HL-60 (cell line): ENCODE measurements around the gene FOXL2NB.

Experiments
- DNase-seq, 2 experiments: peaks; one replicate each; pipeline ENCODE4 v3.0.0-alpha.2; 2010 to 2020; ENCODE audit warnings: low read depth in 1 of 2, low spot score in 1 of 2
- H3K27ac ChIP-seq: fragments of 250-450 bp; sonication (Bioruptor Pico); replicated peaks from 2 replicates; pipeline ENCODE4 v1.5.1; 2020; ENCODE audit warnings: mild to moderate bottlenecking, moderate library complexity
- H3K27me3 ChIP-seq: fragments of 250-450 bp; sonication (Bioruptor Pico); 2 replicates; pipeline ENCODE4 v1.5.1; 2021; ENCODE audit warnings: mild to moderate bottlenecking, moderate library complexity; ENCODE audit not compliant: insufficient read depth, poor library complexity, severe bottlenecking
- H3K4me3 ChIP-seq: replicated peaks from 2 replicates; pipeline ENCODE4 v1.5.1; 2011; ENCODE audit warnings: mild to moderate bottlenecking, control low read depth, low read length; ENCODE audit not compliant: insufficient read depth
- GABPA ChIP-seq: IDR thresholded peaks from 2 replicates; pipeline ENCODE4 v1.6.1; 2012; ENCODE audit warnings: low read depth
- POLR2AphosphoS5 ChIP-seq: IDR thresholded peaks from 2 replicates; pipeline ENCODE4 v1.6.1; 2012; ENCODE audit warnings: low read depth
- SPI1 ChIP-seq: IDR thresholded peaks from 2 replicates; pipeline ENCODE4 v1.6.1; 2012; ENCODE audit warnings: low read depth, mild to moderate bottlenecking, borderline replicate concordance
- TF ChIP-seq, protein P1 (sequence below): IDR thresholded peaks from 2 replicates; pipeline ENCODE4 v1.6.1; 2012; ENCODE audit warnings: low read depth; ENCODE audit not compliant: insufficient replicate concordance
- TF ChIP-seq, protein P2 (sequence below): IDR thresholded peaks from one replicate; pipeline ENCODE4 v1.5.1; 2011; ENCODE audit warnings: low read length, control low read depth, inconsistent platforms; ENCODE audit not compliant: insufficient read depth

FOXL2NB gene

DNA sequence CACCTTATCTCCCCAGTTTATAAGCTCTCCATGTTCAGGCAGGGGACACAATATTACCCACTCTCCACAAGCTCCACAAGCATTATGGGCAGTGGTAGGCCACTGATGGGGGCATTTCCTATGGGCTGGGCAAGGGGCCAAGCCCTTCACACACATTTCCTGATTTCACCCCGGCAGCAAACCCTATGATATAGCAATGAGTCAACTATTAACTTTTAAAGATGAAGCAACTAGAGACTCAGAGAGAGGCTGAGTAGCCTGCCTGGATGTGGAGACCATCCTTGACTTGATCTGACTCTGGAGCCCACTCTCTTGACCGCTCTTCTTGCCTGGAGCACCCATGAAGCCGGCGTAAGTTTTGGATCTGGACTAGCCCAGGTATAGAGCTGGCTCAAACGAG, 27.4 kb downstream of the FOXL2NB start:
- DNase-seq, result no peak
- Histone ChIP-seq H3K27ac (no peak overlapping the region), H3K4me3 (no peak overlapping the region), H3K27me3 (peaks cover 3% of the 10 kb centered on the region)
- TF ChIP-seq, protein P1, sequence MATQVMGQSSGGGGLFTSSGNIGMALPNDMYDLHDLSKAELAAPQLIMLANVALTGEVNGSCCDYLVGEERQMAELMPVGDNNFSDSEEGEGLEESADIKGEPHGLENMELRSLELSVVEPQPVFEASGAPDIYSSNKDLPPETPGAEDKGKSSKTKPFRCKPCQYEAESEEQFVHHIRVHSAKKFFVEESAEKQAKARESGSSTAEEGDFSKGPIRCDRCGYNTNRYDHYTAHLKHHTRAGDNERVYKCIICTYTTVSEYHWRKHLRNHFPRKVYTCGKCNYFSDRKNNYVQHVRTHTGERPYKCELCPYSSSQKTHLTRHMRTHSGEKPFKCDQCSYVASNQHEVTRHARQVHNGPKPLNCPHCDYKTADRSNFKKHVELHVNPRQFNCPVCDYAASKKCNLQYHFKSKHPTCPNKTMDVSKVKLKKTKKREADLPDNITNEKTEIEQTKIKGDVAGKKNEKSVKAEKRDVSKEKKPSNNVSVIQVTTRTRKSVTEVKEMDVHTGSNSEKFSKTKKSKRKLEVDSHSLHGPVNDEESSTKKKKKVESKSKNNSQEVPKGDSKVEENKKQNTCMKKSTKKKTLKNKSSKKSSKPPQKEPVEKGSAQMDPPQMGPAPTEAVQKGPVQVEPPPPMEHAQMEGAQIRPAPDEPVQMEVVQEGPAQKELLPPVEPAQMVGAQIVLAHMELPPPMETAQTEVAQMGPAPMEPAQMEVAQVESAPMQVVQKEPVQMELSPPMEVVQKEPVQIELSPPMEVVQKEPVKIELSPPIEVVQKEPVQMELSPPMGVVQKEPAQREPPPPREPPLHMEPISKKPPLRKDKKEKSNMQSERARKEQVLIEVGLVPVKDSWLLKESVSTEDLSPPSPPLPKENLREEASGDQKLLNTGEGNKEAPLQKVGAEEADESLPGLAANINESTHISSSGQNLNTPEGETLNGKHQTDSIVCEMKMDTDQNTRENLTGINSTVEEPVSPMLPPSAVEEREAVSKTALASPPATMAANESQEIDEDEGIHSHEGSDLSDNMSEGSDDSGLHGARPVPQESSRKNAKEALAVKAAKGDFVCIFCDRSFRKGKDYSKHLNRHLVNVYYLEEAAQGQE, result no peak
- TF ChIP-seq, protein P2, sequence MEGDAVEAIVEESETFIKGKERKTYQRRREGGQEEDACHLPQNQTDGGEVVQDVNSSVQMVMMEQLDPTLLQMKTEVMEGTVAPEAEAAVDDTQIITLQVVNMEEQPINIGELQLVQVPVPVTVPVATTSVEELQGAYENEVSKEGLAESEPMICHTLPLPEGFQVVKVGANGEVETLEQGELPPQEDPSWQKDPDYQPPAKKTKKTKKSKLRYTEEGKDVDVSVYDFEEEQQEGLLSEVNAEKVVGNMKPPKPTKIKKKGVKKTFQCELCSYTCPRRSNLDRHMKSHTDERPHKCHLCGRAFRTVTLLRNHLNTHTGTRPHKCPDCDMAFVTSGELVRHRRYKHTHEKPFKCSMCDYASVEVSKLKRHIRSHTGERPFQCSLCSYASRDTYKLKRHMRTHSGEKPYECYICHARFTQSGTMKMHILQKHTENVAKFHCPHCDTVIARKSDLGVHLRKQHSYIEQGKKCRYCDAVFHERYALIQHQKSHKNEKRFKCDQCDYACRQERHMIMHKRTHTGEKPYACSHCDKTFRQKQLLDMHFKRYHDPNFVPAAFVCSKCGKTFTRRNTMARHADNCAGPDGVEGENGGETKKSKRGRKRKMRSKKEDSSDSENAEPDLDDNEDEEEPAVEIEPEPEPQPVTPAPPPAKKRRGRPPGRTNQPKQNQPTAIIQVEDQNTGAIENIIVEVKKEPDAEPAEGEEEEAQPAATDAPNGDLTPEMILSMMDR, result no peak
- TF ChIP-seq POLR2AphosphoS5 (no peak), GABPA (no peak), SPI1 (no peak)

DNA sequence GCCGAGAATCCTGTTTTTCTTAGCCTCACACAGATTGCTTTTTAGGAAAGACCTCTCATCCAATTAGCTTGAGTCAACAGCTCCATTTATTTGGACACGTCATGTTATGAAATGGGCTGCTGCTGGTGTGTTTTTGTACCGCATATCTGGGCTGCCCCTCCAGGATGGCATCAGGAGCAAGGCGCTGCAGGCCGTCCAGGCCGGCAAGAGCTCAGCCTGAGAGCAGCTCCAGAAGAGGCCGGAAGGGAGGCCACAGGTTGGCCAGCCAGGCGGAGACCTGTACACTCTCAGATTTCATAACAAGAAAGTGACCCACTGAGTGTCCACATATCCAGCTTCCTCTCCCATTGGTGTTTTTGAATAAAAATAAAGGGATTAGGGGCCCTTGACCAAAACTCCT, 28.3 kb downstream of the FOXL2NB start:
- Histone ChIP-seq H3K27me3 (no peaks in the 10 kb centered on the region), H3K4me3 (no peak overlapping the region), H3K27ac (no peak overlapping the region)
- TF ChIP-seq, protein P2, result no peak
- TF ChIP-seq SPI1 (no peak), POLR2AphosphoS5 (no peak), GABPA (no peak)
- TF ChIP-seq, protein P1, result no peak
- DNase-seq, result no peak

DNA sequence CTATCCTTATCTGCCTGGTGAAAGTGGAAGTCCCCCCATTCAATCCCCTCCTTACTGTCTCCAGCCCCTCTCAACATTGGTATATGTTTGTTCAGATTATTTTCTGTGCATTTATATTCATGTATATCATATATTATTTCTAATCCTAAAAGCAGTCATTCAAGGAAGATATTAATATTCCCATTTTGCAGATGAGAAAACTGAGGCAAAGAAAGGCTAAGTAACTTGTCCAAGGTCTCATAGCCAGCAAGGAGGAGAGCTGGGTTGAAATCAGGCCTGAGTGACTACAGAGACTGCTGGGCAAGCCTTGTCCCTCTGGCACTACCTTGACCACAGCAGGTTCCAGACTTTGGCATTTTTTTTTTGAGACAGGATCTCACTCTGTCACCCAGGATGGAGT, 29.0 kb downstream of the FOXL2NB start:
- TF ChIP-seq POLR2AphosphoS5 (no peak), GABPA (no peak), SPI1 (no peak)
- TF ChIP-seq, protein P2, result no peak
- TF ChIP-seq, protein P1, result no peak
- no peak overlapping the region for H3K4me3 ChIP-seq
- no peak for DNase-seq

More for the DNA sequence above, 29.0 kb downstream of the FOXL2NB start:
- no peak overlapping the region for H3K27ac ChIP-seq
- H3K27me3 ChIP-seq, result no peaks in the 10 kb centered on the region
